CD4-positive, alpha-beta memory T cell (primary cell): Measurements from ENCODE around the gene SUSD6. TPM values are rescaled to one million over a fixed set of nuclear protein-coding genes. Genes with fewer than 3 reads are reported as not detected.

ENCODE experiments used
- CTCF ChIA-PET: fragments of 350-600 bp; sonication (Branson Sonifier 250); formaldehyde crosslinking; loops from one replicate; lab custom pipeline; 2021; ENCODE audit warnings: inconsistent platforms; ENCODE audit not compliant: partially characterized antibody; lab: Charles Lee
- POLR2A ChIA-PET: fragments of 350-600 bp; sonication (Branson Sonifier 250); formaldehyde crosslinking; loops from one replicate; lab custom pipeline; 2021; ENCODE audit not compliant: partially characterized antibody; lab: Charles Lee
- DNase-seq, 5 donors: peaks; one replicate each; pipeline versions ENCODE4 v3.0.0 to v3.0.0-alpha.2; 2020 to 2022; ENCODE audit warnings: mixed read lengths in 1 of 5
- H3K27ac ChIP-seq: one replicate; pipeline ENCODE4 v1.7.0; 2013; ENCODE audit warnings: low read depth, low read length
- H3K27me3 ChIP-seq: 2 replicates; pipeline ENCODE4 v1.7.0; 2013; ENCODE audit warnings: mild to moderate bottlenecking, low read length, moderate library complexity; ENCODE audit not compliant: insufficient read depth
- H3K36me3 ChIP-seq: 2 replicates; pipeline ENCODE4 v1.7.0; 2013; ENCODE audit warnings: mild to moderate bottlenecking, low read length, moderate library complexity; ENCODE audit not compliant: insufficient read depth
- H3K4me1 ChIP-seq: 2 replicates; pipeline ENCODE4 v1.7.0; 2013; ENCODE audit warnings: mild to moderate bottlenecking, low read length, moderate library complexity; ENCODE audit not compliant: insufficient read depth
- H3K4me3 ChIP-seq, 2 donors: one replicate each; pipeline ENCODE4 v1.7.0; 2013; ENCODE audit warnings: low read length in 2 of 2, mild to moderate bottlenecking in 1 of 2
- H3K9me3 ChIP-seq, 2 donors: one replicate each; pipeline ENCODE4 v1.7.0; 2013; ENCODE audit warnings: low read length in 2 of 2, control low read depth in 1 of 2; ENCODE audit not compliant: control insufficient read depth in 1 of 2
- H3K27ac Mint-ChIP-seq, 7 donors: one replicate each; pipeline ENCODE4 v1.8.0; 2020 to 2021; ENCODE audit warnings: mixed read lengths in 7 of 7, mild to moderate bottlenecking in 6 of 7, inconsistent platforms in 3 of 7, moderate library complexity in 3 of 7
- H3K27me3 Mint-ChIP-seq, 2 donors: one replicate each; pipeline ENCODE4 v1.8.0; 2020 to 2021; ENCODE audit warnings: mixed read lengths in 2 of 2
- H3K36me3 Mint-ChIP-seq, 2 donors: one replicate each; pipeline ENCODE4 v1.8.0; 2020 to 2021; ENCODE audit warnings: mixed read lengths in 2 of 2, inconsistent platforms in 1 of 2, mild to moderate bottlenecking in 1 of 2
- H3K4me1 Mint-ChIP-seq, 4 donors: one replicate each; pipeline ENCODE4 v1.8.0; 2020 to 2021; ENCODE audit warnings: mixed read lengths in 4 of 4, mild to moderate bottlenecking in 1 of 4
- H3K4me3 Mint-ChIP-seq, 8 donors: one replicate each; pipeline ENCODE4 v1.8.0; 2020 to 2021; ENCODE audit warnings: mixed read lengths in 8 of 8, mild to moderate bottlenecking in 7 of 8, moderate library complexity in 6 of 8, inconsistent platforms in 3 of 8
- H3K9me3 Mint-ChIP-seq, 8 donors: one replicate each; pipeline ENCODE4 v1.8.0; 2020 to 2021; ENCODE audit warnings: mixed read lengths in 8 of 8, mild to moderate bottlenecking in 5 of 8, inconsistent platforms in 3 of 8, moderate library complexity in 1 of 8
- intact Hi-C: fragments of 100-400 bp; cut with micrococcal nuclease; formaldehyde crosslinking; loops from one replicate; pipeline ENCODE4 v1.15.1; 2023
- polyA plus RNA-seq, 2 donors: library from polyadenylated mRNA; unstranded; fragments of 300-500 nt; fragmentation: Illumina TruSeq; gene quantifications; one replicate each; pipeline ENCODE4 v1.2.3, GENCODE V29; 2021
- total RNA-seq, 2 experiments: library from RNA; stranded (reverse); gene quantifications; one replicate each; pipeline ENCODE4 v1.2.3, GENCODE V29; 2021

Gene SUSD6
- total and polyA plus RNA-seq, 4 experiments from 2014 or later = 4.8 to 62.0 (median 36.1) TPM

DNA sequence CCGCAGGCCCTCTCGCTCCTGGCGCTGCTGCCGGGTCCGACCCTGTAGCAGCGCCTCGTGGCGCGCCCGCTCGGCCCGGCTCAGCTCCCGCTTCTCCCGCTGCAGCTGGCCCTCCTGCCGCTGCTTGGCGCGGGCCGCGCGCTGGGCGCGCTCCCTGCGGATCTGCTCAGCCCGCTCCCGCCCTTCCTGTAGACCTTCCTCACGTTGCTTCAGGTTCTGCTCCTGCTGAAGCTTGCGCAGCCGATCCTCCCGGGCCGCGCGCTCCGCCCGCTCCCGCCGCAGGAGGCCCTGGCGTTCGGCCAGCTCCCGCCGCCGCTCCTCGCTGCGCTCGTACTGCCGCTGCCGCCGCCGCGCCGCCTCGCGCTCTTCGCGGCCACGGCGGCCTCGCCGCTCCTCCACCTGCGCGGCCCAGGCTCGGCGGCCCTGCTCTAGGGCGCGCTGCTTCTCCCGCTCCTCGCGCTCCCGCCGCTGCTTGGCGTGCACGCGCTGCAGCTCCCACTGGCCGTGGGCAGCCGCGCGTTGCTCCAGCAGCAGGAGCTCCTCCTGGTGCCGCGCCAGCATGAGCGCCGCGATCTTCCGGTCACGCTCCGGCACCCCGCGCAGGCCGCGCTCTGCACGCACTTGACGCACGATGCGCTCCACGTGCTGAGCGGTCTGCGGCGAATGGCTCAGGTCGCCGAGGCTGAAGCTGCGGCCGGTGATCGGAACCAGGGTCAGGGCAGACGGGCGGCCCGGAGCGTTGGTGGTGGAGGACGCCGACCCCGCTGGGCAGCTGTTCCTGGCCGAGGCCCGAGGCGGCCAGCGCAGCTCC is 39.2 kb upstream of the SUSD6 start:
- no peaks in the 10 kb centered on the region for H3K9me3 ChIP-seq
- peaks cover 39 to 47% of the 10 kb centered on the region in 2 donors for H3K27me3 Mint-ChIP-seq
- no peak overlapping the region for H3K4me3 ChIP-seq
- peaks cover 6 to 29% (median 11%) of the 10 kb centered on the region in 4 donors for H3K4me1 Mint-ChIP-seq
- intact Hi-C loops = no loop called here
- ChIA-PET POLR2A (no interaction called here), CTCF (interaction anchor here (0.6 to 5.6 kb wide), 5 partner anchors 8 to 332 kb away, joined by 3 to 36 read pairs (median 4); no protein-coding TSS in a partner anchor)
- peaks cover 23% of the 10 kb centered on the region for H3K27me3 ChIP-seq
- H3K36me3 ChIP-seq = no peaks in the 10 kb centered on the region
- H3K4me1 ChIP-seq = peaks cover 13% of the 10 kb centered on the region
- no peak for DNase-seq
- H3K27ac Mint-ChIP-seq = no peak overlapping the region
- H3K36me3 Mint-ChIP-seq = peaks cover 0 to 2% of the 10 kb centered on the region in 2 donors
- peaks cover 0 to 2% (median 0%) of the 10 kb centered on the region in 8 donors for H3K9me3 Mint-ChIP-seq
- H3K27ac ChIP-seq = no peak overlapping the region
- peak overlapping the region in 5 of 8 donors; percentile 21 to 67 (median 42) for H3K4me3 Mint-ChIP-seq

DNA sequence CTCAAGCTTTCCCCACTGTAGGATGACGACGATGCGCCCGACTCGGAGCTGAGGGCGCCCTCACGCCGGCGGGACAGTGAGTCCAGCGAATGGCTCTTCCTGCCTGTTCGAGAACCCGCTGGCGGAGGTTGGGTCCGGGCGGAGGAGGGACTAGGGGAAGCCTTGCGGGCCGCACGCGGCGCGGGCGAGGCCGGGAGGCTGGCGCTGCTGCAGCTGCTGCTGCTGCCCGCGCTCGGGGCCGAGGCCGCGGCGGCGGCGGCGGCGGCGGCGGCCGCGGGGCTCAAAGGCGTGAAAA is 38.6 kb upstream of the SUSD6 start:
- Mint-ChIP-seq H3K36me3 (peaks cover 0 to 2% of the 10 kb centered on the region in 2 donors), H3K9me3 (peaks cover 0 to 2% (median 0%) of the 10 kb centered on the region in 8 donors), H3K4me1 (peaks cover 6 to 29% (median 11%) of the 10 kb centered on the region in 4 donors), H3K4me3 (peak overlapping the region in 2 of 8 donors; percentile 22 to 67), H3K27me3 (peaks cover 36 to 43% of the 10 kb centered on the region in 2 donors), H3K27ac (no peak overlapping the region)
- H3K4me1 ChIP-seq = peaks cover 13% of the 10 kb centered on the region
- POLR2A ChIA-PET = no interaction called here
- H3K27me3 ChIP-seq = peaks cover 23% of the 10 kb centered on the region
- H3K4me3 ChIP-seq = no peak overlapping the region
- CTCF ChIA-PET = interaction anchor here (1.6 to 5.6 kb wide), 2 partner anchors 154 to 330 kb away, joined by 5 to 36 read pairs; no protein-coding TSS in a partner anchor
- no peaks in the 10 kb centered on the region for H3K36me3 ChIP-seq
- intact Hi-C loops = no loop called here
- no peaks in the 10 kb centered on the region for H3K9me3 ChIP-seq
- DNase-seq = no peak
- no peak overlapping the region for H3K27ac ChIP-seq

DNA sequence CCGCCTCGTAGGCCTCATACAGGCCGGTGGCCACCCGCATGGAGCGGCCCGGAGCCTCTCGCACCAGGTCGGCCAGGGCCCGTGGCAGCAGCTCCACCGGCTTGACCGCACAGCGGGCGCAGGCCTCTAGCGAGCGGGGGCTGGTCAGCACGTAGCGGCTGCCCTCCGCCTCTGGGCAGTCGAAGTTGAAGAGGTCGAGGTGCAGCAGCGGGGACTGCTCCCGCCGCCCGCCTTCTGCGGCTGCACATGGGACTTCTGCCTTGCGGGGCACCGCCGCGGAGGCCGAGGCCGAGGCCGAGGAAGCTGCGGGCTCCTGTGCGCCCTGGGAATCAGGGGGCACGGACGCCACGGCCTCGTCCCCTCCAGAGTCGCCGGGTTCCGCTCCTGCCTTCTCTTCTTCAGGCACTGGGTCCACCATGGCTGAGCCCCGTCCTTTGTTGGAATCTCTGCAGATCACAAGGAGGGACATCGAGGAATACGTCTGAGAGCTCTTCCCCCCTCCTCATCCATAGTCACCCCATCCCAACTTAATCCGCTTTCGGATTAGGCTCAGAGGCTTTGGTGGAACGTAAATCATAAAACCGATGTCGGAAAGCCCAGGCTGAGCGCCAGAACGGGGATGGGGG is 38.1 kb upstream of the SUSD6 start:
- Mint-ChIP-seq H3K4me1 (peaks cover 6 to 29% (median 11%) of the 10 kb centered on the region in 4 donors), H3K27ac (peak overlapping the region in 1 of 7 donors; percentile 57), H3K4me3 (peak overlapping the region in 7 of 8 donors; percentile 29 to 95 (median 57)), H3K36me3 (peaks cover 0 to 2% of the 10 kb centered on the region in 2 donors), H3K27me3 (peaks cover 36 to 42% of the 10 kb centered on the region in 2 donors), H3K9me3 (peaks cover 0 to 2% (median 0%) of the 10 kb centered on the region in 8 donors)
- H3K4me1 ChIP-seq = peaks cover 13% of the 10 kb centered on the region
- no peak overlapping the region for H3K27ac ChIP-seq
- no peak overlapping the region for H3K4me3 ChIP-seq
- peaks cover 23% of the 10 kb centered on the region for H3K27me3 ChIP-seq
- POLR2A ChIA-PET = no interaction called here
- DNase-seq = no peak
- CTCF ChIA-PET = interaction anchor here (1.1 to 5.6 kb wide), 5 partner anchors 13 to 455 kb away, joined by 3 to 36 read pairs (median 5); no protein-coding TSS in a partner anchor
- no peaks in the 10 kb centered on the region for H3K9me3 ChIP-seq
- intact Hi-C loops = no loop called here
- no peaks in the 10 kb centered on the region for H3K36me3 ChIP-seq

DNA sequence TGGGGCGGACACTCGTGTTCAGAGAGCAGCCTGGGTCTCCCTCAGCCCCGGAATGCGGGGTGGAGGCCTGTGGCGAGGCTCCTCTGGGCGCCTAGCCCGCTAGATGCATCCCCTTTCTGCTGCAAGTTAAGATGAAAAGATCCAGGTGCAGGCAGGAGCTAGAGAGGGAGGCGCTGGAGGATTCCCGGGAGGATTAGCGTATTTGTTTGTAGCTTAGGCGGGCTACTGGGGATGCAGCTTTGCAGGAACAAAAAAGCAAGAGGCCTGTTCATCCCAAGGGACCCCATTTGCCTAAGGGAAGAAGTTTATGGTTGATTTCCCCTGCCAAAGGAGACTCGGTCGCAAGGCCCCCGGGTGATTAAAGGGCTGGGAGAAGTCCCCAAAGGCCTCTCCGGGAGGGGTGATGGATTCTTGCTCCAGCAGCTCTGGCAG is 37.5 kb upstream of the SUSD6 start:
- Mint-ChIP-seq H3K4me3 (peak overlapping the region in 7 of 8 donors; percentile 29 to 95 (median 57)), H3K9me3 (peaks cover 0 to 2% (median 0%) of the 10 kb centered on the region in 8 donors), H3K4me1 (peaks cover 6 to 29% (median 11%) of the 10 kb centered on the region in 4 donors), H3K27ac (peak overlapping the region in 1 of 7 donors; percentile 57), H3K36me3 (peaks cover 0 to 2% of the 10 kb centered on the region in 2 donors), H3K27me3 (peaks cover 36 to 40% of the 10 kb centered on the region in 2 donors)
- Histone ChIP-seq H3K36me3 (no peaks in the 10 kb centered on the region), H3K4me1 (peaks cover 13% of the 10 kb centered on the region), H3K27me3 (peaks cover 23% of the 10 kb centered on the region), H3K9me3 (no peaks in the 10 kb centered on the region), H3K4me3 (no peak overlapping the region), H3K27ac (no peak overlapping the region)
- DNase-seq = no peak
- intact Hi-C loops = loop anchor here (1.0 to 2.0 kb wide), 4 partner anchors 99 to 711 kb away; no protein-coding TSS in a partner anchor
- ChIA-PET CTCF (interaction anchor here (0.8 to 5.6 kb wide), 7 partner anchors 10 to 454 kb away, joined by 3 to 36 read pairs (median 5); no protein-coding TSS in a partner anchor), POLR2A (no interaction called here)

DNA sequence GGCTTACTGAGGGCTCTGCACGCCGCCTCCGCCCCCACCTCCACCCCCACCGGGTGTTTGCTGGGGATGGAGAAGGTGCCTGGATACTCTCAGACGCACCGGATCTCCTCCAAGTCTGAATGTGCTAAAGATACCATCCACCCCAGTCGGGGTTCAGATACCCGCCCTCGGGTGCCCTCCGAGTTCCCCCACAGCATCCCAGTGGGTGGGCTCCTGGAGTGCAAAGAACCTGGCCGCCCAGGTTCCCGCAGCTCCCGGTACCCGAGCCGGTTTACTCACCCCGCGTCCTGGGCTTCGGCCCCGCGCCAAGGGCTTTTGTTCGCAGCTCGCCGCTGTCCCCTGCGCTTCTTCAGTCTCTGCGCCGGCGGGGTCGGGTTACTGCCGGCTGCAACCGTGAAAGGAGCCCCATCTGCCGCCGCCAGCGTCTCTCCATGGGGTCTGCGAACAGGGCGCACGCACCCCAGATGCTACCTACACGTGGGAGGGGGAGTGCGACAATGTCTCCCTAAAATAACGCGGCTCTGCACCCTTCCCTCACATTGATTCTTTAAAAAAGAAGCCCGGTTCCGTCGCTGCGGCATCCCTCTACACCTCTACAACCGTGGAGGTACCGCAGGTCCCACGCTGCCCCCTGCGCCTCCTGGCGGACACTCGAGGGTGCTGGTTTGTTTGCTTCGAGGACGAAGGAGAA is 37.0 kb upstream of the SUSD6 start, which contains the start of gene CCDC177:
Gene CCDC177 (minus strand): TSS at position 609 of the 691 bp plus-strand sequence. CDS start 1,249 bp downstream, outside the sequence.
- no peaks in the 10 kb centered on the region for H3K9me3 ChIP-seq
- POLR2A ChIA-PET = interaction anchor here (0.6 to 0.7 kb wide), 2 partner anchors 142 to 423 kb away, joined by 3 read pairs; no protein-coding TSS in a partner anchor
- peaks cover 13% of the 10 kb centered on the region for H3K4me1 ChIP-seq
- Mint-ChIP-seq H3K4me1 (peaks cover 6 to 29% (median 11%) of the 10 kb centered on the region in 4 donors), H3K9me3 (no peaks in the 10 kb centered on the region), H3K27me3 (peaks cover 36% of the 10 kb centered on the region in 2 donors), H3K27ac (peak within 1 kb of the TSS in 1 of 7 donors; percentile 61), H3K4me3 (peak within 1 kb of the TSS; percentile 83 to 95 (median 90)), H3K36me3 (peaks cover 0 to 2% of the 10 kb centered on the region in 2 donors)
- intact Hi-C loops = loop anchor here (1.0 to 2.0 kb wide), 4 partner anchors 99 to 712 kb away; no protein-coding TSS in a partner anchor
- peak within 1 kb of the TSS in 1 of 2 donors; percentile 48 for H3K4me3 ChIP-seq
- CTCF ChIA-PET = interaction anchor here (0.7 to 5.6 kb wide), 17 partner anchors 10 to 544 kb away, joined by 3 to 36 read pairs (median 4); no protein-coding TSS in a partner anchor
- DNase-seq = peak; percentile 63 to 73 (median 65)
- peaks cover 23% of the 10 kb centered on the region for H3K27me3 ChIP-seq
- H3K36me3 ChIP-seq = no peaks in the 10 kb centered on the region
- H3K27ac ChIP-seq = no peak within 1 kb of the TSS

DNA sequence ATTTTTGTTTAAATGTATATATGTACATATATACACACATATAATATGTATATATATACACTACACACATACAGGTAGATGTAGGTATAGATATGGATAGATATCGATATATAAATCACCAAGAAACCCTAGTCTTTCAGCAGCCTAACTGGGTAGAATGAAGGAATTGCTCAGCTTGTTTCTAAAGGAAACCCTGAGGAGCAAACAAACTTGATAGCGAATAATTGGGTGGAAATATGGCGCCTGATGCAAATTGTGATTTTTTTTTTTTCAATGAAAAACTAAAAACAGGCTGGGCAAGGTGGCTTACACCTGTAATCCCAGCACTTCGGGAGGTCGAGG is 36.5 kb upstream of the SUSD6 start:
- ChIA-PET CTCF (interaction anchor here (0.7 to 5.6 kb wide), 16 partner anchors 10 to 545 kb away, joined by 3 to 36 read pairs (median 3); no protein-coding TSS in a partner anchor), POLR2A (interaction anchor here (0.6 to 0.7 kb wide), 2 partner anchors 141 to 424 kb away, joined by 3 read pairs; no protein-coding TSS in a partner anchor)
- Mint-ChIP-seq H3K27ac (peak overlapping the region in 1 of 7 donors; percentile 61), H3K36me3 (peaks cover 0 to 2% of the 10 kb centered on the region in 2 donors), H3K4me3 (peak overlapping the region; percentile 83 to 95 (median 90)), H3K4me1 (peaks cover 6 to 29% (median 11%) of the 10 kb centered on the region in 4 donors), H3K9me3 (no peaks in the 10 kb centered on the region), H3K27me3 (peaks cover 31 to 33% of the 10 kb centered on the region in 2 donors)
- DNase-seq = no peak
- intact Hi-C loops = loop anchor here (1.0 to 2.0 kb wide), 4 partner anchors 100 to 712 kb away; no protein-coding TSS in a partner anchor
- H3K4me3 ChIP-seq = no peak overlapping the region
- H3K36me3 ChIP-seq = no peaks in the 10 kb centered on the region
- no peak overlapping the region for H3K27ac ChIP-seq
- peaks cover 13% of the 10 kb centered on the region for H3K4me1 ChIP-seq
- peaks cover 21% of the 10 kb centered on the region for H3K27me3 ChIP-seq
- H3K9me3 ChIP-seq = no peaks in the 10 kb centered on the region
